ENCODE measurements around the gene GJA4.

GJA4 gene

GRCh38 chr1:34779005-34779404 is 13.8 kb upstream of the GJA4 start:
- CTCF ChIA-PET: interaction anchor here (0.6 to 2.5 kb wide), 5 partner anchors 8 to 404 kb away, joined by 3 to 11 read pairs (median 5); no protein-coding TSS in a partner anchor
- POLR2A ChIA-PET: no interaction called here
- no peaks in the 10 kb centered on the region for H3K36me3 ChIP-seq (ENCODE audit: control insufficient read depth in 2 of 2, insufficient read depth in 1 of 2, low read length in 2 of 2)
- no peak overlapping the region for H3K27ac ChIP-seq (ENCODE audit: extremely low read depth, low read depth, low read length)
- H3K9me3 ChIP-seq (ENCODE audit: control insufficient read depth, insufficient read depth, low read depth, low read length): no peaks in the 10 kb centered on the region
- TF ChIP-seq ZEB2 (tag by site-specific recombination; IDR thresholded peaks at IDR 0.05) (no peak), ZNF704 (tag by site-specific recombination; IDR thresholded peaks at IDR 0.05) (no peak)
- no peaks in the 10 kb centered on the region for H3K4me1 ChIP-seq (ENCODE audit: control insufficient read depth, insufficient read depth, low read length)
- H3K4me3 ChIP-seq (ENCODE audit: low read depth, low read length): no peak overlapping the region

GRCh38 chr1:34779526-34779925 is 13.3 kb upstream of the GJA4 start:
- Histone ChIP-seq H3K27ac (ENCODE audit: extremely low read depth, low read depth, low read length) (no peak overlapping the region), H3K4me1 (ENCODE audit: control insufficient read depth, insufficient read depth, low read length) (no peaks in the 10 kb centered on the region), H3K4me3 (ENCODE audit: low read depth, low read length) (no peak overlapping the region), H3K36me3 (ENCODE audit: control insufficient read depth in 2 of 2, insufficient read depth in 1 of 2, low read length in 2 of 2) (no peaks in the 10 kb centered on the region), H3K9me3 (ENCODE audit: control insufficient read depth, insufficient read depth, low read depth, low read length) (no peaks in the 10 kb centered on the region)
- POLR2A ChIA-PET: no interaction called here
- no peak for TF ChIP-seq ZNF157 (tag by site-specific recombination; IDR thresholded peaks at IDR 0.05)
- TF ChIP-seq CTCF (tag by site-specific recombination; IDR thresholded peaks at IDR 0.05): no peak
- no peak for TF ChIP-seq ZNF148 (tag by site-specific recombination; IDR thresholded peaks at IDR 0.05; ENCODE audit: borderline replicate concordance)
- TF ChIP-seq ZNF639 (tag by site-specific recombination; IDR thresholded peaks at IDR 0.05): no peak
- TF ChIP-seq BCL11B (tag by site-specific recombination; IDR thresholded peaks at IDR 0.05; ENCODE audit: low read depth): no peak
- TF ChIP-seq ZSCAN30 (tag by site-specific recombination; IDR thresholded peaks at IDR 0.05): no peak
- TF ChIP-seq ZNF473 (tag by site-specific recombination; IDR thresholded peaks at IDR 0.05): no peak
- no peak for TF ChIP-seq ZNF654 (tag by site-specific recombination; IDR thresholded peaks at IDR 0.05; ENCODE audit: low read depth)
- no peak for TF ChIP-seq KLF7 (tag by site-specific recombination; IDR thresholded peaks at IDR 0.05; ENCODE audit: borderline replicate concordance)
- no peak for TF ChIP-seq ZBTB11 (tag by site-specific recombination; conservative IDR thresholded peaks at IDR 0.05; ENCODE audit: low read depth)
- TF ChIP-seq ZNF704 (tag by site-specific recombination; IDR thresholded peaks at IDR 0.05): no peak
- TF ChIP-seq ZNF664 (tag by site-specific recombination; IDR thresholded peaks at IDR 0.05): no peak
- no peak for TF ChIP-seq ZXDB (tag by site-specific recombination; IDR thresholded peaks at IDR 0.05)
- no peak for TF ChIP-seq ZFP37 (tag by site-specific recombination; IDR thresholded peaks at IDR 0.05)
- TF ChIP-seq YY2 (tag by site-specific recombination; IDR thresholded peaks at IDR 0.05): no peak
- TF ChIP-seq ZBTB21 (tag by site-specific recombination; IDR thresholded peaks at IDR 0.05): no peak
- no peak for TF ChIP-seq MYNN (tag by site-specific recombination; IDR thresholded peaks at IDR 0.05; ENCODE audit: borderline replicate concordance)
- CTCF ChIA-PET: interaction anchor here (0.6 to 1.7 kb wide), 3 partner anchors 37 to 403 kb away, joined by 3 to 6 read pairs (median 4); no protein-coding TSS in a partner anchor

All from HEK293 (cell line).